GM12878 (cell line): Measurements from ENCODE around the gene INHBA. TPM values are rescaled to one million over a fixed set of nuclear protein-coding genes. Genes with fewer than 3 reads are reported as not detected.

Source experiments
- ATF7 ChIP-seq: fragments of 450-650 bp; IDR thresholded peaks from 2 replicates; pipeline ENCODE4 v1.6.1; 2016; ENCODE audit warnings: low read depth, mild to moderate bottlenecking
- CEBPB ChIP-seq, 2 experiments: fragments of 150-350 bp in 1 of 2; IDR thresholded peaks; 2 replicates each; pipeline ENCODE4 v1.6.1; 2012 to 2014; ENCODE audit warnings: low read depth in 2 of 2, low read length in 2 of 2, borderline replicate concordance in 1 of 2, inconsistent platforms in 1 of 2
- CHD2 ChIP-seq: IDR thresholded peaks from 2 replicates; pipeline ENCODE4 v1.6.1; 2011; ENCODE audit warnings: low read depth, low read length, improper control_type of control experiment, borderline replicate concordance
- E2F8 ChIP-seq: fragments of 450-650 bp; IDR thresholded peaks from 2 replicates; pipeline ENCODE4 v1.6.1; 2018; ENCODE audit warnings: mild to moderate bottlenecking, low read depth, moderate library complexity; ENCODE audit not compliant: partially characterized antibody
- EED ChIP-seq: sonication (generic); IDR thresholded peaks from 2 replicates; pipeline ENCODE4 v1.6.1; 2016; ENCODE audit warnings: antibody characterized with exemption, low read depth
- HDAC2 ChIP-seq: fragments of 200-600 bp; sonication (generic); IDR thresholded peaks from 2 replicates; pipeline ENCODE4 v1.6.1; 2017
- JUNB ChIP-seq: IDR thresholded peaks from 2 replicates; pipeline ENCODE4 v1.6.1; 2016; ENCODE audit warnings: antibody characterized with exemption, mild to moderate bottlenecking
- NFYB ChIP-seq: IDR thresholded peaks from 2 replicates; pipeline ENCODE4 v1.6.1; 2011; ENCODE audit warnings: low read depth, mild to moderate bottlenecking, low read length, improper control_type of control experiment, moderate library complexity; ENCODE audit not compliant: insufficient read depth
- NR2C1 ChIP-seq: fragments of 450-650 bp; IDR thresholded peaks from 2 replicates; pipeline ENCODE4 v1.6.1; 2017; ENCODE audit warnings: antibody characterized with exemption, mild to moderate bottlenecking, moderate library complexity
- PBX3 ChIP-seq: IDR thresholded peaks from 2 replicates; pipeline ENCODE4 v1.6.1; 2011; ENCODE audit warnings: mild to moderate bottlenecking, low read depth, low read length, moderate library complexity; ENCODE audit not compliant: insufficient replicate concordance
- POLR2A ChIP-seq: IDR thresholded peaks from 2 replicates; pipeline ENCODE4 v1.6.1; 2011; ENCODE audit warnings: low read depth, mild to moderate bottlenecking, low read length
- SKIL ChIP-seq: fragments of 450-650 bp; IDR thresholded peaks from 2 replicates; pipeline ENCODE4 v1.6.1; 2017; ENCODE audit warnings: mild to moderate bottlenecking, low read depth, inconsistent platforms; ENCODE audit not compliant: poor library complexity, severe bottlenecking
- SP1 ChIP-seq: IDR thresholded peaks from one replicate; pipeline ENCODE4 v1.6.1; 2011; ENCODE audit warnings: low read depth, low read length
- SREBF2 ChIP-seq: IDR thresholded peaks from 2 replicates; pipeline ENCODE4 v1.6.1; 2012; ENCODE audit warnings: mild to moderate bottlenecking, low read length
- TCF3 ChIP-seq: IDR thresholded peaks from 2 replicates; pipeline ENCODE4 v1.6.1; 2012; ENCODE audit warnings: low read depth, mild to moderate bottlenecking, low read length, borderline replicate concordance; ENCODE audit not compliant: insufficient read depth
- ZNF274 ChIP-seq: IDR thresholded peaks from one replicate; pipeline ENCODE4 v1.8.0; 2011; ENCODE audit not compliant: insufficient read length, insufficient read depth
- polyA plus RNA-seq, 11 experiments: library from polyadenylated mRNA; depleted of rRNA in 4 of 11; unstranded in 6 of 11; stranded (reverse) in 5 of 11; fragments of >200 nt; fragmentation: Nextera tagmentation in 4 of 11; fragmentation: Illumina TruSeq in 1 of 11; extraction: Ambion mirVana in 4 of 11; extraction: Trizol in 1 of 11; gene quantifications; 1 replicate in 1 of 11; 2 replicates in 10 of 11; pipeline versions ENCODE4 v1.2.1 to v1.2.3, GENCODE V29; 2011 to 2016; ENCODE audit warnings: inconsistent platforms in 2 of 11, missing spikeins in 2 of 11, low read depth in 1 of 11
- total RNA-seq, 4 experiments: library from RNA; depleted of rRNA in 3 of 4; stranded (reverse); fragments of >200 nt in 3 of 4; fragmentation: Illumina TruSeq in 1 of 4; extraction: Trizol in 1 of 4; gene quantifications; 2 replicates each; pipeline versions ENCODE4 v1.2.1 to v1.2.3, GENCODE V29; 2013 to 2021
- TF ChIP-seq, protein P1 (sequence below): fragments of 150-350 bp; IDR thresholded peaks from 2 replicates; pipeline ENCODE4 v1.6.1; 2016; ENCODE audit warnings: low read depth, low read length
- TF ChIP-seq, protein P2 (sequence below): fragments of 450-650 bp; IDR thresholded peaks from 2 replicates; pipeline ENCODE4 v1.6.1; 2017; ENCODE audit warnings: mild to moderate bottlenecking

Gene INHBA
- total and polyA plus RNA-seq, 10 of the 15 experiments (the other 5 are each of a cell fraction or from before 2014, with no cell fraction given): 0.04 to 0.05 (median 0.05) TPM; not detected in 6

GRCh38 chr7:41731493-41732435, 28.9 kb upstream of the INHBA start (continued):
- TF ChIP-seq SKIL: peak; percentile 86
- peak; percentile 67; the same call in 1 of the 2 replicates for TF ChIP-seq EED
- TF ChIP-seq NFYB: no peak
- TF ChIP-seq TCF3: no peak
- no peak for TF ChIP-seq SP1
- TF ChIP-seq, protein P1, sequence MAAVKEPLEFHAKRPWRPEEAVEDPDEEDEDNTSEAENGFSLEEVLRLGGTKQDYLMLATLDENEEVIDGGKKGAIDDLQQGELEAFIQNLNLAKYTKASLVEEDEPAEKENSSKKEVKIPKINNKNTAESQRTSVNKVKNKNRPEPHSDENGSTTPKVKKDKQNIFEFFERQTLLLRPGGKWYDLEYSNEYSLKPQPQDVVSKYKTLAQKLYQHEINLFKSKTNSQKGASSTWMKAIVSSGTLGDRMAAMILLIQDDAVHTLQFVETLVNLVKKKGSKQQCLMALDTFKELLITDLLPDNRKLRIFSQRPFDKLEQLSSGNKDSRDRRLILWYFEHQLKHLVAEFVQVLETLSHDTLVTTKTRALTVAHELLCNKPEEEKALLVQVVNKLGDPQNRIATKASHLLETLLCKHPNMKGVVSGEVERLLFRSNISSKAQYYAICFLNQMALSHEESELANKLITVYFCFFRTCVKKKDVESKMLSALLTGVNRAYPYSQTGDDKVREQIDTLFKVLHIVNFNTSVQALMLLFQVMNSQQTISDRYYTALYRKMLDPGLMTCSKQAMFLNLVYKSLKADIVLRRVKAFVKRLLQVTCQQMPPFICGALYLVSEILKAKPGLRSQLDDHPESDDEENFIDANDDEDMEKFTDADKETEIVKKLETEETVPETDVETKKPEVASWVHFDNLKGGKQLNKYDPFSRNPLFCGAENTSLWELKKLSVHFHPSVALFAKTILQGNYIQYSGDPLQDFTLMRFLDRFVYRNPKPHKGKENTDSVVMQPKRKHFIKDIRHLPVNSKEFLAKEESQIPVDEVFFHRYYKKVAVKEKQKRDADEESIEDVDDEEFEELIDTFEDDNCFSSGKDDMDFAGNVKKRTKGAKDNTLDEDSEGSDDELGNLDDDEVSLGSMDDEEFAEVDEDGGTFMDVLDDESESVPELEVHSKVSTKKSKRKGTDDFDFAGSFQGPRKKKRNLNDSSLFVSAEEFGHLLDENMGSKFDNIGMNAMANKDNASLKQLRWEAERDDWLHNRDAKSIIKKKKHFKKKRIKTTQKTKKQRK: no peak
- no peak for TF ChIP-seq HDAC2
- TF ChIP-seq ZNF274: no peak
- no peak for TF ChIP-seq NR2C1
- TF ChIP-seq SREBF2: no peak
- no peak for TF ChIP-seq POLR2A
- no peak for TF ChIP-seq E2F8
- no peak for TF ChIP-seq CHD2
- TF ChIP-seq JUNB: peak; percentile 92
- peak; percentile 59 for TF ChIP-seq ATF7
- TF ChIP-seq, protein P2, sequence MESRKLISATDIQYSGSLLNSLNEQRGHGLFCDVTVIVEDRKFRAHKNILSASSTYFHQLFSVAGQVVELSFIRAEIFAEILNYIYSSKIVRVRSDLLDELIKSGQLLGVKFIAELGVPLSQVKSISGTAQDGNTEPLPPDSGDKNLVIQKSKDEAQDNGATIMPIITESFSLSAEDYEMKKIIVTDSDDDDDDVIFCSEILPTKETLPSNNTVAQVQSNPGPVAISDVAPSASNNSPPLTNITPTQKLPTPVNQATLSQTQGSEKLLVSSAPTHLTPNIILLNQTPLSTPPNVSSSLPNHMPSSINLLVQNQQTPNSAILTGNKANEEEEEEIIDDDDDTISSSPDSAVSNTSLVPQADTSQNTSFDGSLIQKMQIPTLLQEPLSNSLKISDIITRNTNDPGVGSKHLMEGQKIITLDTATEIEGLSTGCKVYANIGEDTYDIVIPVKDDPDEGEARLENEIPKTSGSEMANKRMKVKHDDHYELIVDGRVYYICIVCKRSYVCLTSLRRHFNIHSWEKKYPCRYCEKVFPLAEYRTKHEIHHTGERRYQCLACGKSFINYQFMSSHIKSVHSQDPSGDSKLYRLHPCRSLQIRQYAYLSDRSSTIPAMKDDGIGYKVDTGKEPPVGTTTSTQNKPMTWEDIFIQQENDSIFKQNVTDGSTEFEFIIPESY: no peak
- no peak for TF ChIP-seq PBX3
- TF ChIP-seq CEBPB (IDR thresholded peaks at IDR 0.05; ENCODE audit: borderline replicate concordance in 1 of 2, low read depth in 2 of 2, low read length in 2 of 2): no peak
